DOHH2 (cell line): ENCODE results near the gene RBM20.

Experiments
- EZH2phosphoT487 ChIP-seq: fragments of 200-600 bp; sonication (generic); IDR thresholded peaks from 2 replicates; pipeline ENCODE4 v1.6.1; 2017; ENCODE audit warnings: borderline replicate concordance, mild to moderate bottlenecking, antibody characterized with exemption, low read length, moderate library complexity, mixed read lengths
- TF ChIP-seq, protein P1 (sequence below): fragments of 200-600 bp; sonication (generic); IDR thresholded peaks from one replicate; pipeline ENCODE4 v1.5.1; 2014; ENCODE audit warnings: antibody characterized with exemption, mild to moderate bottlenecking, low read depth, low read length; ENCODE audit not compliant: poor library complexity, severe bottlenecking

DNA sequence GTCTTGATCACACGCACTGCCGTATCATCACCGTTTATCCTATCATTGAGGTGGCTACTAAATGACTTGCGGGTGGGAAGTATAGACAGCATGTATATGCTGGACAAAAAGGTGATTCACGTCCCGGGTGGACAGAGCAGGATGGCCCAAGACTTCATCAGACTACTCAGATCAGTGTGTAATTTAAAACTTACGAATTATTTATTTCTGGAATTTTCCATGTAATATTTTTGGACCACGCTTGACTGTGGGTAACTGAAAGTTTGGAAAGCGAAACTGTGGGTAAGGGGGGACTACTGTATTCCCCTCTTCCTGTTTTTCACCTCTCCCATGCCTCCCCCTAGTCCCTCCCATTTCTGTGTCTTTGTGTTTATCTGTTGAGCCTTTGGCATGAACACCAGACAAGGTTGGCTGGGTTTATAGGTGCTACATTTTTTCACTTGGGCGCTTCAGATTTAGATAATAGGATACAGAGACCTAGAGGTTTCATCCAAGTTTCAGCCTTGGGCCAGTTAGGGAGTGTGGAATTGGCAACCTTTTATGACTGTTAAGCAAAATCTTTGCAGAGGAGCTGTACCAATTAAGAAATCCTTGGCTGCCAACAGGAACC, 55.8 kb downstream of the RBM20 start:
- TF ChIP-seq, protein P1, sequence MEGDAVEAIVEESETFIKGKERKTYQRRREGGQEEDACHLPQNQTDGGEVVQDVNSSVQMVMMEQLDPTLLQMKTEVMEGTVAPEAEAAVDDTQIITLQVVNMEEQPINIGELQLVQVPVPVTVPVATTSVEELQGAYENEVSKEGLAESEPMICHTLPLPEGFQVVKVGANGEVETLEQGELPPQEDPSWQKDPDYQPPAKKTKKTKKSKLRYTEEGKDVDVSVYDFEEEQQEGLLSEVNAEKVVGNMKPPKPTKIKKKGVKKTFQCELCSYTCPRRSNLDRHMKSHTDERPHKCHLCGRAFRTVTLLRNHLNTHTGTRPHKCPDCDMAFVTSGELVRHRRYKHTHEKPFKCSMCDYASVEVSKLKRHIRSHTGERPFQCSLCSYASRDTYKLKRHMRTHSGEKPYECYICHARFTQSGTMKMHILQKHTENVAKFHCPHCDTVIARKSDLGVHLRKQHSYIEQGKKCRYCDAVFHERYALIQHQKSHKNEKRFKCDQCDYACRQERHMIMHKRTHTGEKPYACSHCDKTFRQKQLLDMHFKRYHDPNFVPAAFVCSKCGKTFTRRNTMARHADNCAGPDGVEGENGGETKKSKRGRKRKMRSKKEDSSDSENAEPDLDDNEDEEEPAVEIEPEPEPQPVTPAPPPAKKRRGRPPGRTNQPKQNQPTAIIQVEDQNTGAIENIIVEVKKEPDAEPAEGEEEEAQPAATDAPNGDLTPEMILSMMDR, result no peak
- no peak for TF ChIP-seq EZH2phosphoT487
